ENCODE results near the gene RNF4. TPM values are rescaled to one million over a fixed set of nuclear protein-coding genes. Genes with fewer than 3 reads are reported as not detected.

RNF4 gene
- total RNA-seq, 1 donor from 2014 or later = 77.2 TPM

- no peaks in the 10 kb centered on the region for H3K9me3 Mint-ChIP-seq (ENCODE audit: unreplicated experiment)
- Histone ChIP-seq H3K79me2 (ENCODE audit: insufficient read depth, low read length) (peaks cover 84% of the 10 kb centered on the region), H3K27me3 (ENCODE audit: insufficient read depth, low read length) (no peaks in the 10 kb centered on the region), H4K20me1 (ENCODE audit: insufficient read depth, low read length) (peaks cover 88% of the 10 kb centered on the region), H2AFZ (ENCODE audit: low read depth, low read length) (no peak overlapping the region), H3K4me3 (ENCODE audit: insufficient read depth, low read depth, low read length) (no peak overlapping the region), H3K4me2 (ENCODE audit: low read length) (no peak overlapping the region), H3K9ac (ENCODE audit: low read length) (no peak overlapping the region), H3K9me3 (ENCODE audit: insufficient read depth, low read depth, low read length) (no peaks in the 10 kb centered on the region), H3K27ac (ENCODE audit: low read depth, low read length) (no peak overlapping the region), H3K4me1 (ENCODE audit: insufficient read depth, low read length) (no peaks in the 10 kb centered on the region), H3K36me3 (ENCODE audit: insufficient read depth, low read length) (peaks cover 39% of the 10 kb centered on the region)
- TF ChIP-seq EZH2 (IDR thresholded peaks at IDR 0.05; ENCODE audit: insufficient read depth, low read length) (no peak), CTCF (IDR thresholded peaks at IDR 0.05; ENCODE audit: insufficient read depth, low read depth, low read length) (no peak)
- no peak overlapping the region for H3K27ac Mint-ChIP-seq (ENCODE audit: unreplicated experiment)
- no peak overlapping the region for H3K4me3 Mint-ChIP-seq (ENCODE audit: unreplicated experiment)
- peaks cover 20% of the 10 kb centered on the region for H3K4me1 Mint-ChIP-seq (ENCODE audit: low read depth, unreplicated experiment)
- H3K27me3 Mint-ChIP-seq (ENCODE audit: low read depth, unreplicated experiment) = no peaks in the 10 kb centered on the region
- FAIRE-seq (no peak), DNase-seq (ENCODE audit: low read depth) (no peak)
- peaks cover 39% of the 10 kb centered on the region for H3K36me3 Mint-ChIP-seq (ENCODE audit: low read depth, unreplicated experiment)
These were observed 24.1 kb downstream of the RNF4 start for GRCh38 chr4:2492970-2493369.

- Mint-ChIP-seq H3K4me1 (ENCODE audit: low read depth, unreplicated experiment) (peaks cover 18% of the 10 kb centered on the region), H3K27ac (ENCODE audit: unreplicated experiment) (no peak overlapping the region), H3K36me3 (ENCODE audit: low read depth, unreplicated experiment) (peaks cover 32% of the 10 kb centered on the region), H3K4me3 (ENCODE audit: unreplicated experiment) (no peak overlapping the region), H3K27me3 (ENCODE audit: low read depth, unreplicated experiment) (no peaks in the 10 kb centered on the region), H3K9me3 (ENCODE audit: unreplicated experiment) (no peaks in the 10 kb centered on the region)
- no peak for DNase-seq (ENCODE audit: low read depth)
- Histone ChIP-seq H4K20me1 (ENCODE audit: insufficient read depth, low read length) (peaks cover 76% of the 10 kb centered on the region), H3K36me3 (ENCODE audit: insufficient read depth, low read length) (peaks cover 45% of the 10 kb centered on the region), H3K27me3 (ENCODE audit: insufficient read depth, low read length) (no peaks in the 10 kb centered on the region), H3K79me2 (ENCODE audit: insufficient read depth, low read length) (peaks cover 70% of the 10 kb centered on the region), H3K27ac (ENCODE audit: low read depth, low read length) (no peak overlapping the region), H3K4me3 (ENCODE audit: insufficient read depth, low read depth, low read length) (no peak overlapping the region), H3K9me3 (ENCODE audit: insufficient read depth, low read depth, low read length) (no peaks in the 10 kb centered on the region), H3K4me2 (ENCODE audit: low read length) (no peak overlapping the region), H3K9ac (ENCODE audit: low read length) (no peak overlapping the region), H3K4me1 (ENCODE audit: insufficient read depth, low read length) (no peaks in the 10 kb centered on the region), H2AFZ (ENCODE audit: low read depth, low read length) (no peak overlapping the region)
- no peak for FAIRE-seq
- TF ChIP-seq EZH2 (IDR thresholded peaks at IDR 0.05; ENCODE audit: insufficient read depth, low read length) (no peak), CTCF (IDR thresholded peaks at IDR 0.05; ENCODE audit: insufficient read depth, low read depth, low read length) (no peak)
These were observed 26.1 kb downstream of the RNF4 start for GRCh38 chr4:2494992-2495391.

- Histone ChIP-seq H3K36me3 (ENCODE audit: insufficient read depth, low read length) (peaks cover 51% of the 10 kb centered on the region), H4K20me1 (ENCODE audit: insufficient read depth, low read length) (peaks cover 79% of the 10 kb centered on the region), H3K4me2 (ENCODE audit: low read length) (no peak overlapping the region), H3K9me3 (ENCODE audit: insufficient read depth, low read depth, low read length) (no peaks in the 10 kb centered on the region), H3K4me1 (ENCODE audit: insufficient read depth, low read length) (no peaks in the 10 kb centered on the region), H2AFZ (ENCODE audit: low read depth, low read length) (no peak overlapping the region), H3K4me3 (ENCODE audit: insufficient read depth, low read depth, low read length) (no peak overlapping the region), H3K27ac (ENCODE audit: low read depth, low read length) (no peak overlapping the region), H3K79me2 (ENCODE audit: insufficient read depth, low read length) (peaks cover 69% of the 10 kb centered on the region), H3K27me3 (ENCODE audit: insufficient read depth, low read length) (no peaks in the 10 kb centered on the region), H3K9ac (ENCODE audit: low read length) (no peak overlapping the region)
- no peak for FAIRE-seq
- no peak for DNase-seq (ENCODE audit: low read depth)
- Mint-ChIP-seq H3K36me3 (ENCODE audit: low read depth, unreplicated experiment) (peaks cover 33% of the 10 kb centered on the region), H3K27ac (ENCODE audit: unreplicated experiment) (no peak overlapping the region), H3K27me3 (ENCODE audit: low read depth, unreplicated experiment) (no peaks in the 10 kb centered on the region), H3K4me3 (ENCODE audit: unreplicated experiment) (no peak overlapping the region), H3K4me1 (ENCODE audit: low read depth, unreplicated experiment) (peaks cover 12% of the 10 kb centered on the region), H3K9me3 (ENCODE audit: unreplicated experiment) (no peaks in the 10 kb centered on the region)
- TF ChIP-seq EZH2 (IDR thresholded peaks at IDR 0.05; ENCODE audit: insufficient read depth, low read length) = no peak
- TF ChIP-seq CTCF (IDR thresholded peaks at IDR 0.05; ENCODE audit: insufficient read depth, low read depth, low read length) = no peak
These were observed 28.4 kb downstream of the RNF4 start for GRCh38 chr4:2497324-2497723.
